Left ventricle myocardium superior (tissue), 1 donor: ENCODE measurements around the gene CCL5. TPM values are rescaled to one million over a fixed set of nuclear protein-coding genes. Genes with fewer than 3 reads are reported as not detected.

ENCODE experiments used
- ATAC-seq: fragments of 200-7000 bp; cut with Tn5 transposase; one replicate; pipeline ENCODE4 v1.9.1; 2020; ENCODE audit warnings: mild to moderate bottlenecking, moderate library complexity
- DNase-seq: peaks from one replicate; pipeline ENCODE4 v3.0.0-alpha.2; 2020
- intact Hi-C: fragments of 100-400 bp; cut with micrococcal nuclease; formaldehyde crosslinking; loops from one replicate; pipeline ENCODE4 v1.11.0; 2022
- long read RNA-seq: library from polyadenylated mRNA; unstranded; transcript quantifications from one replicate; pipeline ENCODE4 v2.0.0, GENCODE V29; 2021
- total RNA-seq: library from RNA; stranded (reverse); fragmentation: NEBNext Ultra II Directional; extraction: Animal tissue kit (Norgen Biotek cat#: 25700); gene quantifications from one replicate; pipeline ENCODE4 v1.2.1, GENCODE V29; 2021
- donor health status: DM: no; HTN: yes; CAD: no; lungs with severe emphysema.

The CCL5 gene
- 4.2 TPM for total RNA-seq
- long read RNA-seq, partial matches to known transcripts = 0 of 2 reads
- long read RNA-seq, other reads (novel, unspliced or antisense) = 1 of 2 reads

- no peak for ATAC-seq
- DNase-seq = no peak
- intact Hi-C loops = no loop called here
Measured at GRCh38 chr17:35879773-35880654, at the start of gene CCL5. Gene CCL5 (minus strand): TSS chr17:35880360.

- ATAC-seq (no peak), DNase-seq (no peak)
- intact Hi-C loops = no loop called here
Measured at GRCh38 chr17:35927714-35928113, 47.6 kb upstream of the CCL5 start.

GRCh38 chr17:35923609-35924114, 43.5 kb upstream of the CCL5 start:
- ATAC-seq (no peak), DNase-seq (no peak)
- intact Hi-C loops = no loop called here

- intact Hi-C loops = no loop called here
- no peak for DNase-seq
- ATAC-seq = no peak
Measured at GRCh38 chr17:35920229-35920628, 40.1 kb upstream of the CCL5 start.

GRCh38 chr17:35918665-35919064, 38.5 kb upstream of the CCL5 start:
- ATAC-seq (no peak), DNase-seq (no peak)
- intact Hi-C loops = no loop called here

GRCh38 chr17:35917519-35918213, 37.5 kb upstream of the CCL5 start:
- DNase-seq = no peak
- intact Hi-C loops = no loop called here
- no peak for ATAC-seq

- no peak for DNase-seq
- ATAC-seq = no peak
- intact Hi-C loops = no loop called here
Measured at GRCh38 chr17:35915153-35915964, 35.2 kb upstream of the CCL5 start.

- ATAC-seq (no peak), DNase-seq (no peak)
- intact Hi-C loops = no loop called here
Measured at GRCh38 chr17:35914354-35914753, 34.2 kb upstream of the CCL5 start.

- DNase-seq (no peak), ATAC-seq (no peak)
- intact Hi-C loops = no loop called here
Measured at GRCh38 chr17:35913609-35914008, 33.4 kb upstream of the CCL5 start.

- DNase-seq (no peak), ATAC-seq (no peak)
- intact Hi-C loops = no loop called here
Measured at GRCh38 chr17:35912942-35913341, 32.8 kb upstream of the CCL5 start.

- ATAC-seq = no peak
- intact Hi-C loops = no loop called here
- DNase-seq = no peak
Measured at GRCh38 chr17:35912339-35912912, 32.3 kb upstream of the CCL5 start.

GRCh38 chr17:35909408-35909807, 29.2 kb upstream of the CCL5 start:
- ATAC-seq (no peak), DNase-seq (no peak)
- intact Hi-C loops = no loop called here

- ATAC-seq (no peak), DNase-seq (no peak)
- intact Hi-C loops = no loop called here
Measured at GRCh38 chr17:35907691-35908090, 27.5 kb upstream of the CCL5 start.

GRCh38 chr17:35906926-35907637, 26.9 kb upstream of the CCL5 start:
- DNase-seq (no peak), ATAC-seq (no peak)
- intact Hi-C loops = no loop called here

GRCh38 chr17:35906191-35906925, 26.2 kb upstream of the CCL5 start:
- intact Hi-C loops = no loop called here
- ATAC-seq = no peak
- DNase-seq = no peak

- intact Hi-C loops = no loop called here
- ATAC-seq = no peak
- no peak for DNase-seq
Measured at GRCh38 chr17:35903451-35903850, 23.3 kb upstream of the CCL5 start.

GRCh38 chr17:35901631-35902175, 21.5 kb upstream of the CCL5 start:
- DNase-seq = no peak
- no peak for ATAC-seq
- intact Hi-C loops = no loop called here
